Endothelial cell of umbilical vein (primary cell): ENCODE measurements around the gene CYP4F22. TPM values are rescaled to one million over a fixed set of nuclear protein-coding genes. Genes with fewer than 3 reads are reported as not detected.

Experiments
- Bru-seq: library from RNA; stranded (reverse); fragments of 400-500 nt; gene quantifications from one replicate; lab custom pipeline; 2021; lab: Mats Ljungman, UMichigan
- BruChase-seq, 2 experiments: library from RNA; stranded (reverse); fragments of 400-500 nt; gene quantifications; one replicate each; lab custom pipeline; 2021; lab: Mats Ljungman, UMichigan
- BruUV-seq: library from RNA; stranded (reverse); fragments of 400-500 nt; replicated peaks from 2 replicates; lab custom pipeline; 2021; lab: Mats Ljungman, UMichigan
- CTCF ChIA-PET: fragments of 300-600, 350-600 bp; sonication (Branson Sonifier 250); formaldehyde crosslinking; loops from one replicate; lab custom pipeline; 2021; ENCODE audit warnings: antibody characterized with exemption, inconsistent platforms; lab: Charles Lee
- POLR2A ChIA-PET: fragments of 300-600, 350-600 bp; sonication (Branson Sonifier 250); formaldehyde crosslinking; loops from one replicate; lab custom pipeline; 2021; ENCODE audit warnings: antibody characterized with exemption, inconsistent platforms; lab: Charles Lee
- DNase-seq: peaks from one replicate; pipeline ENCODE4 v3.0.0-alpha.2; 2011; ENCODE audit warnings: low read depth, low spot score
- FAIRE-seq: peaks from 2 replicates; lab custom pipeline; 2011; peaks lifted over from hg19 to GRCh38; lab: Jason Lieb, UNC
- H2AFZ ChIP-seq: 2 replicates; pipeline ENCODE4 v1.6.0; 2012; ENCODE audit warnings: low read depth, low read length, control low read depth, inconsistent platforms
- H3K27ac ChIP-seq: 2 replicates; pipeline ENCODE4 v1.5.1; 2011; ENCODE audit warnings: low read depth, mild to moderate bottlenecking, control low read depth, low read length, moderate library complexity; ENCODE audit not compliant: insufficient read depth
- H3K27me3 ChIP-seq, 2 experiments: 2 replicates each; pipeline versions ENCODE4 v1.6.0 to v1.6.1; 2011; ENCODE audit warnings: low read length in 2 of 2, mixed read lengths in 1 of 2; ENCODE audit not compliant: control insufficient read depth in 2 of 2, insufficient read depth in 2 of 2
- H3K36me3 ChIP-seq, 2 experiments: 2 replicates in 1 of 2; 3 replicates in 1 of 2; pipeline ENCODE4 v1.5.1; 2011; ENCODE audit warnings: low read length in 2 of 2, mild to moderate bottlenecking in 1 of 2, moderate library complexity in 1 of 2; ENCODE audit not compliant: control insufficient read depth in 2 of 2, insufficient read depth in 2 of 2; ENCODE audit errors: extremely low read depth in 1 of 2
- H3K4me1 ChIP-seq: 3 replicates; pipeline ENCODE4 v1.5.1; 2011; ENCODE audit warnings: mild to moderate bottlenecking, low read length; ENCODE audit not compliant: control insufficient read depth, insufficient read depth; ENCODE audit errors: extremely low read depth
- H3K4me2 ChIP-seq: 2 replicates; pipeline ENCODE4 v1.6.1; 2011; ENCODE audit warnings: low read length, control low read depth, mixed read lengths; ENCODE audit not compliant: insufficient read depth
- H3K4me3 ChIP-seq, 3 experiments: fragments of 200-600 bp in 1 of 3; sonication (generic), shearing (Covaris generic) in 1 of 3; replicated peaks in 1 of 3; 2 replicates each; pipeline ENCODE4 v1.5.1; 2011 to 2016; ENCODE audit warnings: control low read depth in 3 of 3, low read length in 3 of 3, mild to moderate bottlenecking in 2 of 3, inconsistent platforms in 1 of 3, low read depth in 1 of 3, moderate library complexity in 1 of 3; ENCODE audit not compliant: insufficient read depth in 1 of 3
- H3K79me2 ChIP-seq: 2 replicates; pipeline ENCODE4 v1.6.0; 2012; ENCODE audit warnings: low read length, inconsistent platforms; ENCODE audit not compliant: control insufficient read depth, insufficient read depth
- H3K9ac ChIP-seq: replicated peaks from 2 replicates; pipeline ENCODE3; 2011; ENCODE audit warnings: low read length, control low read depth; ENCODE audit not compliant: insufficient read depth; ENCODE audit errors: extremely low read depth
- H3K9me1 ChIP-seq: replicated peaks from 3 replicates; pipeline ENCODE4 v1.6.0; 2011; ENCODE audit warnings: mild to moderate bottlenecking, low read length; ENCODE audit not compliant: control insufficient read depth, insufficient read depth; ENCODE audit errors: extremely low read depth
- H3K9me3 ChIP-seq: replicated peaks from 2 replicates; pipeline ENCODE4 v1.5.1; 2012; ENCODE audit warnings: low read length, inconsistent platforms; ENCODE audit not compliant: control insufficient read depth, insufficient read depth
- H4K20me1 ChIP-seq: replicated peaks from 2 replicates; pipeline ENCODE3; 2011; ENCODE audit warnings: mild to moderate bottlenecking, low read length; ENCODE audit not compliant: control insufficient read depth, insufficient read depth; ENCODE audit errors: extremely low read depth
- CTCF ChIP-seq, 2 donors: IDR thresholded peaks; 1 replicate in 1 of 2; 2 replicates in 1 of 2; pipeline ENCODE4 v1.5.1; 2011; ENCODE audit warnings: low read length in 2 of 2, mild to moderate bottlenecking in 2 of 2, moderate library complexity in 2 of 2, control low read depth in 1 of 2, inconsistent platforms in 1 of 2, low read depth in 1 of 2; ENCODE audit not compliant: insufficient read depth in 1 of 2; ENCODE audit errors: extremely low read depth in 1 of 2
- EZH2 ChIP-seq: IDR thresholded peaks from 2 replicates; pipeline ENCODE4 v1.6.1; 2012; ENCODE audit warnings: borderline replicate concordance, low read depth, mild to moderate bottlenecking, moderate library complexity, low read length, inconsistent platforms; ENCODE audit not compliant: severe bottlenecking
- FOS ChIP-seq: IDR thresholded peaks from 2 replicates; pipeline ENCODE4 v1.6.1; 2011; ENCODE audit warnings: mild to moderate bottlenecking, low read length, moderate library complexity, borderline replicate concordance; ENCODE audit not compliant: insufficient read depth
- GATA2 ChIP-seq: IDR thresholded peaks from 2 replicates; pipeline ENCODE4 v1.7.0; 2011; ENCODE audit warnings: low read depth, mild to moderate bottlenecking, moderate library complexity, mixed read lengths, low read length; ENCODE audit not compliant: insufficient read length, insufficient read depth
- JUN ChIP-seq: IDR thresholded peaks from 2 replicates; pipeline ENCODE4 v1.6.1; 2011; ENCODE audit warnings: borderline replicate concordance, low read depth; ENCODE audit not compliant: insufficient read length, insufficient read depth
- MAX ChIP-seq: IDR thresholded peaks from 2 replicates; pipeline ENCODE4 v1.6.1; 2011; ENCODE audit not compliant: insufficient read depth, insufficient read length
- MYC ChIP-seq: IDR thresholded peaks from one replicate; pipeline ENCODE4 v1.6.1; 2011; ENCODE audit warnings: mild to moderate bottlenecking, low read depth, low read length
- POLR2A ChIP-seq: IDR thresholded peaks from 2 replicates; pipeline ENCODE4 v1.6.1; 2012; ENCODE audit warnings: low read depth, mild to moderate bottlenecking, control low read depth, low read length
- POLR2AphosphoS5 ChIP-seq: IDR thresholded peaks from 2 replicates; pipeline ENCODE4 v1.6.1; 2012; ENCODE audit warnings: low read depth, mild to moderate bottlenecking, control low read depth, low read length, moderate library complexity; ENCODE audit not compliant: insufficient read depth
- dilution Hi-C: fragments of 300-500 bp; cut with MboI; formaldehyde crosslinking; loops from one replicate; pipeline ENCODE4 v1.15.0; 2019; ENCODE audit warnings: low sequenced_read_pairs; ENCODE audit not compliant: extremely low pct_ligation_motif_present
- intact Hi-C: fragments of 100-400 bp; cut with micrococcal nuclease; formaldehyde crosslinking; loops from one replicate; pipeline ENCODE4 v1.10.0; 2022
- long read RNA-seq: library from polyadenylated mRNA; stranded (forward); transcript quantifications from one replicate; pipeline ENCODE4 v2.0.0, GENCODE V29; 2021
- polyA minus RNA-seq, 3 experiments: library from RNA; depleted of rRNA, polyadenylated mRNA; stranded (reverse); fragments of >200 nt; gene quantifications; 1 replicate in 1 of 3; 2 replicates in 2 of 3; pipeline ENCODE4 v1.2.3, GENCODE V29; 2011
- polyA plus RNA-seq, 4 experiments: library from polyadenylated mRNA; depleted of rRNA in 3 of 4; stranded (reverse) in 3 of 4; unstranded in 1 of 4; fragments of >200 nt; gene quantifications; 2 replicates each; pipeline versions ENCODE4 v1.2.1 to v1.2.3, GENCODE V29; 2011 to 2012; ENCODE audit warnings: missing spikeins in 1 of 4
- total RNA-seq: library from RNA; stranded (reverse); gene quantifications from 2 replicates; pipeline ENCODE4 v1.2.3, GENCODE V29; 2021

The CYP4F22 gene
- total RNA-seq (not detected in 2 replicates), polyA plus RNA-seq (not detected in 2 replicates), polyA minus RNA-seq (not detected in 2 replicates), Bru-seq, nascent RNA (not detected), BruChase-seq, experiment 1, labeled RNA remaining after a 6-hour chase (percentile 1 among the genes with signal in this experiment), BruChase-seq, experiment 2, labeled RNA remaining after a 2-hour chase (percentile 5 among the genes with signal in this experiment)
- not detected in 2 replicates for polyA plus RNA-seq (2011; cell fraction: cytosol; rRNA removed)
- not detected in 2 replicates for polyA plus RNA-seq (2011; cell fraction: nucleus; rRNA removed)
- not detected in 2 replicates for polyA plus RNA-seq (2012)
- polyA minus RNA-seq (2011; cell fraction: cytosol; rRNA and poly(A)+ RNA removed) = not detected
- not detected in 2 replicates for polyA minus RNA-seq (2011; cell fraction: nucleus; rRNA and poly(A)+ RNA removed)
- long read RNA-seq = 0 reads

- Histone ChIP-seq H3K9ac (no peak within 1 kb of the TSS), H3K27me3 (peaks cover 15 to 18% of the 10 kb centered on the region in 2 experiments), H3K4me2 (no peak within 1 kb of the TSS), H3K79me2 (no peaks in the 10 kb centered on the region), H3K36me3 (no peaks in the 10 kb centered on the region), H3K27ac (no peak within 1 kb of the TSS), H3K4me3 (no peak within 1 kb of the TSS), H2AFZ (peak within 1 kb of the TSS; percentile 23), H3K9me3 (no peaks in the 10 kb centered on the region), H3K4me1 (no peaks in the 10 kb centered on the region), H3K9me1 (no peaks in the 10 kb centered on the region), H4K20me1 (no peaks in the 10 kb centered on the region)
- ChIA-PET CTCF (no interaction called here), POLR2A (no interaction called here)
- intact Hi-C loops = no loop called here
- FAIRE-seq (no peak), DNase-seq (no peak)
- dilution Hi-C loops = no loop called here
- peak; percentile 37 for TF ChIP-seq EZH2
- no peak for TF ChIP-seq FOS
- TF ChIP-seq GATA2 = no peak
- BruUV-seq = no TSS peak
Observed at GRCh38 chr19:15508035-15508710, at the start of gene CYP4F22. TSS of gene CYP4F22 (plus strand) at chr19:15508525. CDS start at chr19:15525337, 16,812 bp downstream.

GRCh38 chr19:15461694-15462093, 46.6 kb upstream of the CYP4F22 start:
- no TSS peak for BruUV-seq
- ChIA-PET CTCF (interaction anchor here (1.0 to 1.2 kb wide), 2 partner anchors 94 to 360 kb away, joined by 3 to 4 read pairs; no protein-coding TSS in a partner anchor), POLR2A (interaction anchor here (1.3 kb wide), 1 partner anchor 9 kb away, joined by 4 read pairs; no protein-coding TSS in a partner anchor)
- Histone ChIP-seq H3K4me2 (no peak overlapping the region), H3K27ac (no peak overlapping the region), H3K4me1 (peaks cover 16% of the 10 kb centered on the region), H3K4me3 (no peak overlapping the region), H3K9me1 (no peaks in the 10 kb centered on the region), H3K9me3 (no peaks in the 10 kb centered on the region), H3K36me3 (no peaks in the 10 kb centered on the region), H3K9ac (no peak overlapping the region), H4K20me1 (no peaks in the 10 kb centered on the region), H3K79me2 (no peaks in the 10 kb centered on the region), H2AFZ (no peak overlapping the region), H3K27me3 (peaks cover 12 to 15% of the 10 kb centered on the region in 2 experiments)
- dilution Hi-C loops (no loop called here), intact Hi-C loops (no loop called here)
- FAIRE-seq = no peak
- DNase-seq = no peak
- TF ChIP-seq POLR2AphosphoS5 (no peak), FOS (no peak), MAX (no peak), GATA2 (no peak), CTCF (IDR thresholded peaks at IDR 0.05; ENCODE audit: extremely low read depth in 1 of 2, insufficient read depth in 1 of 2, low read depth in 1 of 2, low read length in 2 of 2) (no peak), MYC (no peak), POLR2A (no peak), JUN (no peak), EZH2 (no peak)
